AG10803 (cell line): Measurements from ENCODE around the gene TEAD2.
A peak's percentile ranks its signal among the peaks of the same experiment; 100 is the strongest.
"Not testable (repeated sequence)": the region's sequence is repeated elsewhere in the genome, so short reads cannot be mapped to it uniquely, and the experiment has no call there.

Experiments used
- DNase-seq: peaks from one replicate; pipeline ENCODE4 v3.0.0; 2010; ENCODE audit warnings: low read depth
- H3K4me3 ChIP-seq: 2 replicates; pipeline ENCODE4 v1.5.1; 2011; ENCODE audit warnings: mild to moderate bottlenecking, low read length, control low read depth
- CTCF ChIP-seq: conservative IDR thresholded peaks from 2 replicates; pipeline ENCODE4 v1.5.1; 2011; ENCODE audit warnings: mild to moderate bottlenecking, low read length, control low read depth, inconsistent platforms

TEAD2 gene

GRCh38 chr19:49333811-49334288 lies 28.4 kb downstream of the TEAD2 start:
- H3K4me3 ChIP-seq = no peak overlapping the region
- TF ChIP-seq CTCF = no peak
- DNase-seq = no peak

- TF ChIP-seq CTCF = no peak
- no peak overlapping the region for H3K4me3 ChIP-seq
Observed at GRCh38 chr19:49333418-49333805, 28.8 kb downstream of the TEAD2 start.

GRCh38 chr19:49332691-49333417 lies 29.4 kb downstream of the TEAD2 start:
- H3K4me3 ChIP-seq, DNase-seq: not testable (repeated sequence)

More at GRCh38 chr19:49333418-49333805, 28.8 kb downstream of the TEAD2 start:
- DNase-seq = no peak

GRCh38 chr19:49331616-49332055 lies 30.6 kb downstream of the TEAD2 start:
- no peak for TF ChIP-seq CTCF
- no peak overlapping the region for H3K4me3 ChIP-seq
- DNase-seq = peak; percentile 37

- H3K4me3 ChIP-seq, DNase-seq: not testable (repeated sequence)
Observed at GRCh38 chr19:49331187-49331586, 31.0 kb downstream of the TEAD2 start.

- no peak for TF ChIP-seq CTCF
- DNase-seq = no peak
- no peak overlapping the region for H3K4me3 ChIP-seq
Observed at GRCh38 chr19:49328741-49329140, 33.5 kb downstream of the TEAD2 start.

GRCh38 chr19:49327878-49328544 lies 34.2 kb downstream of the TEAD2 start:
- H3K4me3 ChIP-seq = no peak overlapping the region
- TF ChIP-seq CTCF = peak; percentile 64
- DNase-seq = peak; percentile 21

- no peak for TF ChIP-seq CTCF
Observed at GRCh38 chr19:49326165-49326704, 36.0 kb downstream of the TEAD2 start.

GRCh38 chr19:49325756-49326155 lies 36.5 kb downstream of the TEAD2 start:
- not testable (repeated sequence) for DNase-seq, H3K4me3 ChIP-seq

More at GRCh38 chr19:49326165-49326704, 36.0 kb downstream of the TEAD2 start:
- no peak for DNase-seq
- no peak overlapping the region for H3K4me3 ChIP-seq
